Kidney tubule cell (primary cell): ENCODE data around the gene BARX1.

Source experiments
- DNase-seq: peaks from one replicate; pipeline ENCODE4 v3.0.0-alpha.2; 2018; ENCODE audit warnings: low spot score

The BARX1 gene

GRCh38 chr9:93917121-93917853, 37.9 kb downstream of the BARX1 start:
- no peak for DNase-seq

- no peak for DNase-seq
Measured at GRCh38 chr9:93916358-93916757, 38.8 kb downstream of the BARX1 start.

GRCh38 chr9:93911801-93912554, 43.2 kb downstream of the BARX1 start:
- DNase-seq = no peak

GRCh38 chr9:93911136-93911745, 43.9 kb downstream of the BARX1 start:
- no peak for DNase-seq

GRCh38 chr9:93910598-93910997, 44.6 kb downstream of the BARX1 start:
- DNase-seq = no peak

- DNase-seq = no peak
Measured at GRCh38 chr9:93910196-93910595, 45.0 kb downstream of the BARX1 start.

- DNase-seq = no peak
Measured at GRCh38 chr9:93909242-93909616, 45.9 kb downstream of the BARX1 start.

- DNase-seq = no peak
Measured at GRCh38 chr9:93908591-93909241, 46.4 kb downstream of the BARX1 start.

- DNase-seq = no peak
Measured at GRCh38 chr9:93907551-93908199, 47.5 kb downstream of the BARX1 start.

GRCh38 chr9:93906195-93906880, 48.8 kb downstream of the BARX1 start:
- DNase-seq = no peak

- DNase-seq = no peak
Measured at GRCh38 chr9:93905473-93906133, 49.6 kb downstream of the BARX1 start.

- DNase-seq = no peak
Measured at GRCh38 chr9:93904649-93905472, 50.3 kb downstream of the BARX1 start.

GRCh38 chr9:93903886-93904648, 51.1 kb downstream of the BARX1 start:
- no peak for DNase-seq

- no peak for DNase-seq
Measured at GRCh38 chr9:93902780-93903655, 52.1 kb downstream of the BARX1 start.

- DNase-seq = no peak
Measured at GRCh38 chr9:93902051-93902779, 52.9 kb downstream of the BARX1 start.
